ENCODE results near the gene DCAF8.

DNA sequence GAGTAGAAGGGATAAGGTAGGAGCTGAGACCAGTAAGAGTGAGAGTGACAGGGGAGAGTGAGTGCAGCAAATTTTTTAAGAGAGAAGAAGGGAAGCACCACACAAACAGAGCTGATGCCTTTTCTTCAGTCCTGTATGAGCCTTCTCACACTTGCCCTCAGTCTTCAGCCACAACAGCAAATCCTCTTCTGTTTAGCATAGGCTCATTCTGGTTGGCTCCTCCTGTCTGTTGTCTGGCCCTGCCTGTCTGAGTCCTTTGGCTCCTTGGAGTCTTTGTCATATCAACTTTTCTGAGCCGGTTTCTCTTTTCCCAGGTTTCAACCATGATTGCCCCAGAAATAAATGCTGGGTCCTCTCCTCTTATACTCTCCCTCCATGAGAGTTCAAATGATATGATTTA, 84.7 kb downstream of the DCAF8 start:
- TF ChIP-seq CTCF (IDR thresholded peaks at IDR 0.05; ENCODE audit: insufficient read depth, low read depth, low read length) (no peak), EZH2 (IDR thresholded peaks at IDR 0.05; ENCODE audit: insufficient read depth, low read length) (no peak)

Data from astrocyte (in vitro differentiated cells and primary cell).